Neuronal stem cell (in vitro differentiated cells): ENCODE measurements around the gene EHD1.
A peak's percentile ranks its signal among the peaks of the same experiment; 100 is the strongest.

Source experiments
- DNase-seq: peaks from one replicate; pipeline ENCODE4 v3.0.0-alpha.2; 2013; ENCODE audit warnings: low spot score
- H2AFZ ChIP-seq: one replicate; pipeline ENCODE4 v1.6.1; 2013; ENCODE audit warnings: mild to moderate bottlenecking, low read length, inconsistent platforms
- H2AK5ac ChIP-seq: 2 replicates; pipeline ENCODE4 v1.6.1; 2013; ENCODE audit warnings: low read depth, mild to moderate bottlenecking, inconsistent platforms, low read length, moderate library complexity, mixed read lengths
- H2BK120ac ChIP-seq: 2 replicates; pipeline ENCODE4 v1.6.1; 2013; ENCODE audit warnings: low read depth, mild to moderate bottlenecking, inconsistent platforms, low read length, moderate library complexity, mixed read lengths
- H2BK12ac ChIP-seq: one replicate; pipeline ENCODE4 v1.6.1; 2013; ENCODE audit warnings: low read length, inconsistent platforms
- H2BK15ac ChIP-seq: 2 replicates; pipeline ENCODE4 v1.6.1; 2013; ENCODE audit warnings: mild to moderate bottlenecking, low read length, inconsistent platforms, mixed read lengths
- H2BK5ac ChIP-seq: one replicate; pipeline ENCODE4 v1.6.1; 2013; ENCODE audit warnings: inconsistent platforms, mild to moderate bottlenecking, low read length, moderate library complexity
- H3K14ac ChIP-seq: one replicate; pipeline ENCODE4 v1.6.1; 2013; ENCODE audit warnings: low read length, inconsistent platforms
- H3K18ac ChIP-seq: 2 replicates; pipeline ENCODE4 v1.6.1; 2013; ENCODE audit warnings: low read length, inconsistent platforms
- H3K23ac ChIP-seq: 2 replicates; pipeline ENCODE4 v1.6.1; 2013; ENCODE audit warnings: low read depth, mild to moderate bottlenecking, mixed read lengths, low read length, inconsistent platforms; ENCODE audit not compliant: poor library complexity
- H3K27ac ChIP-seq: replicated peaks from 3 replicates; pipeline ENCODE4 v1.5.1; 2013; ENCODE audit warnings: low read length, inconsistent platforms
- H3K27me3 ChIP-seq, 3 experiments: 2 replicates each; pipeline ENCODE4 v1.6.1; 2013; ENCODE audit warnings: low read length in 3 of 3, mild to moderate bottlenecking in 2 of 3, inconsistent platforms in 1 of 3, low read depth in 1 of 3, mixed read lengths in 1 of 3, moderate library complexity in 1 of 3; ENCODE audit not compliant: control insufficient read depth in 3 of 3, insufficient read depth in 3 of 3
- H3K36me3 ChIP-seq, 2 donors: replicated peaks in 1 of 2; 2 replicates each; pipeline ENCODE4 v1.6.1; 2013; ENCODE audit warnings: low read length in 2 of 2; ENCODE audit not compliant: control insufficient read depth in 2 of 2, insufficient read depth in 2 of 2
- H3K4ac ChIP-seq: 2 replicates; pipeline ENCODE4 v1.6.1; 2013; ENCODE audit warnings: inconsistent platforms, mild to moderate bottlenecking, low read length, moderate library complexity
- H3K4me1 ChIP-seq, 2 donors: 1 replicate in 1 of 2; 2 replicates in 1 of 2; pipeline ENCODE4 v1.6.1; 2013; ENCODE audit warnings: low read length in 2 of 2, low read depth in 1 of 2; ENCODE audit not compliant: control insufficient read depth in 2 of 2, insufficient read depth in 1 of 2
- H3K4me2 ChIP-seq: one replicate; pipeline ENCODE4 v1.6.1; 2013; ENCODE audit warnings: mild to moderate bottlenecking, low read length, inconsistent platforms; ENCODE audit not compliant: insufficient read depth, poor library complexity, severe bottlenecking
- H3K4me3 ChIP-seq, 2 donors: 2 replicates each; pipeline ENCODE4 v1.5.1; 2013; ENCODE audit warnings: low read length in 2 of 2, mild to moderate bottlenecking in 2 of 2, inconsistent platforms in 1 of 2, moderate library complexity in 1 of 2
- H3K79me1 ChIP-seq: one replicate; pipeline ENCODE4 v1.6.1; 2013; ENCODE audit warnings: low read depth, mild to moderate bottlenecking, inconsistent platforms, low read length, moderate library complexity
- H3K9ac ChIP-seq: one replicate; pipeline ENCODE4 v1.6.1; 2013; ENCODE audit warnings: mild to moderate bottlenecking, low read depth, low read length, inconsistent platforms; ENCODE audit not compliant: poor library complexity
- H3K9me3 ChIP-seq, 2 donors: replicated peaks in 1 of 2; 2 replicates each; pipeline versions ENCODE3 to v1.6.1; 2013; ENCODE audit warnings: low read length in 2 of 2, mild to moderate bottlenecking in 2 of 2, inconsistent platforms in 1 of 2, low read depth in 1 of 2, mixed read lengths in 1 of 2, moderate library complexity in 1 of 2; ENCODE audit not compliant: control insufficient read depth in 2 of 2, insufficient read depth in 1 of 2
- H4K8ac ChIP-seq: one replicate; pipeline ENCODE4 v1.6.1; 2013; ENCODE audit warnings: low read depth, mild to moderate bottlenecking, inconsistent platforms, low read length, moderate library complexity
- H4K91ac ChIP-seq: one replicate; pipeline ENCODE4 v1.6.1; 2013; ENCODE audit warnings: low read length, low read depth, mild to moderate bottlenecking, inconsistent platforms; ENCODE audit not compliant: poor library complexity
- WGBS, 2 donors: extraction: QIAGEN DNeasy Blood & Tissue Kit; methylation state at CpG; one replicate each; pipeline ENCODE4 v1.1.7; 2013; ENCODE audit warnings: missing lambda C conversion rate in 2 of 2, mixed read lengths in 1 of 2; ENCODE audit not compliant: insufficient read length in 2 of 2, insufficient replicate concordance in 1 of 2; ENCODE audit errors: extremely low coverage in 2 of 2; 5-methylcytosine and 5-hydroxymethylcytosine counted together

Gene EHD1

GRCh38 chr11:64914123-64914522 lies 35.7 kb upstream of the EHD1 start:
- no peaks in the 10 kb centered on the region for H3K27me3 ChIP-seq
- no peaks in the 10 kb centered on the region for H3K9me3 ChIP-seq
- H2BK12ac ChIP-seq, result no peak overlapping the region
- no peak for DNase-seq
- no peak overlapping the region for H3K27ac ChIP-seq
- H3K9ac ChIP-seq, result no peak overlapping the region
- H2BK120ac ChIP-seq, result no peak overlapping the region
- no peak overlapping the region for H3K4me3 ChIP-seq
- no peak overlapping the region for H3K4ac ChIP-seq
- WGBS, 2 donors, result no CpG with 5 or more reads among the region's 17 CpGs
- no peak overlapping the region for H2AK5ac ChIP-seq
- H3K36me3 ChIP-seq, result peaks cover 25 to 35% of the 10 kb centered on the region in 2 donors
- no peak overlapping the region for H2BK15ac ChIP-seq
- no peak overlapping the region for H4K91ac ChIP-seq
- no peak overlapping the region for H3K18ac ChIP-seq
- peaks cover 2% of the 10 kb centered on the region for H3K79me1 ChIP-seq
- no peak overlapping the region for H2BK5ac ChIP-seq
- no peak overlapping the region for H3K14ac ChIP-seq
- peaks cover 6 to 10% of the 10 kb centered on the region in 2 donors for H3K4me1 ChIP-seq
- no peak overlapping the region for H4K8ac ChIP-seq
- H3K23ac ChIP-seq, result no peak overlapping the region
- H3K4me2 ChIP-seq, result no peak overlapping the region
- H2AFZ ChIP-seq, result no peak overlapping the region

- no peak for DNase-seq
- H3K9me3 ChIP-seq, result no peaks in the 10 kb centered on the region
- peak overlapping the region; percentile 40 for H3K9ac ChIP-seq
- H3K36me3 ChIP-seq, result peaks cover 25 to 43% of the 10 kb centered on the region in 2 donors
- H2AFZ ChIP-seq, result no peak overlapping the region
- H2AK5ac ChIP-seq, result no peak overlapping the region
- no peak overlapping the region for H3K18ac ChIP-seq
- H2BK5ac ChIP-seq, result no peak overlapping the region
- peaks cover 2% of the 10 kb centered on the region for H3K79me1 ChIP-seq
- no peak overlapping the region for H2BK12ac ChIP-seq
- no peak overlapping the region for H3K4ac ChIP-seq
- no CpG with 5 or more reads among the region's 18 CpGs for WGBS, 2 donors
- H3K4me2 ChIP-seq, result no peak overlapping the region
- peak overlapping the region; percentile 78 for H3K23ac ChIP-seq
- no peak overlapping the region for H4K91ac ChIP-seq
- no peak overlapping the region for H2BK120ac ChIP-seq
- H3K14ac ChIP-seq, result no peak overlapping the region
- no peaks in the 10 kb centered on the region for H3K27me3 ChIP-seq
- H2BK15ac ChIP-seq, result no peak overlapping the region
- H4K8ac ChIP-seq, result no peak overlapping the region
- H3K4me1 ChIP-seq, result peaks cover 6 to 9% of the 10 kb centered on the region in 2 donors
- H3K4me3 ChIP-seq, result no peak overlapping the region
- H3K27ac ChIP-seq, result no peak overlapping the region
These were observed 34.8 kb upstream of the EHD1 start for GRCh38 chr11:64913171-64913727.

GRCh38 chr11:64911689-64912088 lies 33.3 kb upstream of the EHD1 start:
- peaks cover 6% of the 10 kb centered on the region in 2 donors for H3K4me1 ChIP-seq
- H3K18ac ChIP-seq, result no peak overlapping the region
- no peak overlapping the region for H2BK12ac ChIP-seq
- no peak overlapping the region for H2BK120ac ChIP-seq
- H3K27me3 ChIP-seq, result no peaks in the 10 kb centered on the region
- no peak overlapping the region for H2AFZ ChIP-seq
- no peak overlapping the region for H3K4ac ChIP-seq
- no peak overlapping the region for H2BK5ac ChIP-seq
- H2AK5ac ChIP-seq, result no peak overlapping the region
- H3K23ac ChIP-seq, result peak overlapping the region; percentile 57
- H3K36me3 ChIP-seq, result peaks cover 34 to 56% of the 10 kb centered on the region in 2 donors
- peaks cover under 1% of the 10 kb centered on the region for H3K79me1 ChIP-seq
- no CpG with 5 or more reads among the region's 9 CpGs for WGBS, 2 donors
- no peak overlapping the region for H3K27ac ChIP-seq
- H3K4me2 ChIP-seq, result no peak overlapping the region
- H4K8ac ChIP-seq, result no peak overlapping the region
- no peak overlapping the region for H3K4me3 ChIP-seq
- DNase-seq, result no peak
- H3K9me3 ChIP-seq, result no peaks in the 10 kb centered on the region
- no peak overlapping the region for H3K9ac ChIP-seq
- H4K91ac ChIP-seq, result no peak overlapping the region
- H3K14ac ChIP-seq, result no peak overlapping the region
- H2BK15ac ChIP-seq, result no peak overlapping the region

GRCh38 chr11:64911142-64911541 lies 32.7 kb upstream of the EHD1 start:
- no peak overlapping the region for H3K23ac ChIP-seq
- H2BK12ac ChIP-seq, result no peak overlapping the region
- H3K36me3 ChIP-seq, result peaks cover 37 to 62% of the 10 kb centered on the region in 2 donors
- H3K18ac ChIP-seq, result no peak overlapping the region
- H3K4ac ChIP-seq, result no peak overlapping the region
- no peak overlapping the region for H4K8ac ChIP-seq
- no peak overlapping the region for H2BK120ac ChIP-seq
- H3K4me2 ChIP-seq, result no peak overlapping the region
- H3K4me1 ChIP-seq, result peaks cover 3 to 5% of the 10 kb centered on the region in 2 donors
- no peak overlapping the region for H2BK15ac ChIP-seq
- no CpG with 5 or more reads among the region's 7 CpGs for WGBS, 2 donors
- H4K91ac ChIP-seq, result no peak overlapping the region
- no peak overlapping the region for H3K14ac ChIP-seq
- no peak for DNase-seq
- H3K9me3 ChIP-seq, result no peaks in the 10 kb centered on the region
- H3K79me1 ChIP-seq, result peaks cover 2% of the 10 kb centered on the region
- no peak overlapping the region for H2AK5ac ChIP-seq
- H3K27me3 ChIP-seq, result no peaks in the 10 kb centered on the region
- H2AFZ ChIP-seq, result no peak overlapping the region
- no peak overlapping the region for H3K9ac ChIP-seq
- H2BK5ac ChIP-seq, result no peak overlapping the region
- H3K4me3 ChIP-seq, result no peak overlapping the region
- no peak overlapping the region for H3K27ac ChIP-seq
